Astrocyte (in vitro differentiated cells and primary cell): Measurements from ENCODE around the gene TIAM2. TPM values are rescaled to one million over a fixed set of nuclear protein-coding genes. Genes with fewer than 3 reads are reported as not detected.
"Not testable (repeated sequence)": the region's sequence is repeated elsewhere in the genome, so short reads cannot be mapped to it uniquely, and the experiment has no call there.

Experiments
- DNase-seq: peaks from one replicate; pipeline ENCODE4 v3.0.0-alpha.2; 2010; ENCODE audit warnings: low read depth
- FAIRE-seq: peaks from 2 replicates; lab custom pipeline; 2011; peaks lifted over from hg19 to GRCh38; lab: Jason Lieb, UNC
- H2AFZ ChIP-seq: 2 replicates; pipeline ENCODE4 v1.6.0; 2012; ENCODE audit warnings: low read depth, low read length, inconsistent platforms
- H3K27ac ChIP-seq: 2 replicates; pipeline ENCODE4 v1.5.1; 2011; ENCODE audit warnings: low read depth, low read length, inconsistent platforms
- H3K27me3 ChIP-seq: 2 replicates; pipeline ENCODE4 v1.6.0; 2011; ENCODE audit warnings: low read length, inconsistent platforms; ENCODE audit not compliant: insufficient read depth
- H3K36me3 ChIP-seq: 2 replicates; pipeline ENCODE4 v1.5.1; 2011; ENCODE audit warnings: low read length, inconsistent platforms; ENCODE audit not compliant: insufficient read depth
- H3K4me1 ChIP-seq: 2 replicates; pipeline ENCODE4 v1.5.1; 2011; ENCODE audit warnings: low read length, inconsistent platforms; ENCODE audit not compliant: insufficient read depth
- H3K4me2 ChIP-seq: 2 replicates; pipeline ENCODE4 v1.6.0; 2012; ENCODE audit warnings: low read length, inconsistent platforms
- H3K4me3 ChIP-seq: 2 replicates; pipeline ENCODE4 v1.5.1; 2011; ENCODE audit warnings: low read depth, mild to moderate bottlenecking, low read length, inconsistent platforms; ENCODE audit not compliant: insufficient read depth
- H3K79me2 ChIP-seq: 2 replicates; pipeline ENCODE4 v1.6.0; 2012; ENCODE audit warnings: mild to moderate bottlenecking, low read length, inconsistent platforms; ENCODE audit not compliant: insufficient read depth
- H3K9ac ChIP-seq: 2 replicates; pipeline ENCODE4 v1.6.0; 2012; ENCODE audit warnings: mild to moderate bottlenecking, low read length, inconsistent platforms
- H3K9me3 ChIP-seq: 2 replicates; pipeline ENCODE4 v1.5.1; 2012; ENCODE audit warnings: low read depth, mild to moderate bottlenecking, low read length, inconsistent platforms; ENCODE audit not compliant: insufficient read depth
- H4K20me1 ChIP-seq: 2 replicates; pipeline ENCODE4 v1.6.0; 2012; ENCODE audit warnings: low read length, inconsistent platforms; ENCODE audit not compliant: insufficient read depth
- H3K27ac Mint-ChIP-seq: one replicate; pipeline ENCODE4 v1.8.0; 2021; ENCODE audit warnings: mild to moderate bottlenecking, mixed read lengths; ENCODE audit not compliant: unreplicated experiment
- H3K27me3 Mint-ChIP-seq: one replicate; pipeline ENCODE4 v1.8.0; 2021; ENCODE audit warnings: low read depth, mixed read lengths; ENCODE audit not compliant: unreplicated experiment
- H3K36me3 Mint-ChIP-seq: one replicate; pipeline ENCODE4 v1.8.0; 2021; ENCODE audit warnings: low read depth, mixed read lengths; ENCODE audit not compliant: unreplicated experiment
- H3K4me1 Mint-ChIP-seq: one replicate; pipeline ENCODE4 v1.8.0; 2021; ENCODE audit warnings: low read depth, mixed read lengths; ENCODE audit not compliant: unreplicated experiment
- H3K4me3 Mint-ChIP-seq: one replicate; pipeline ENCODE4 v1.8.0; 2021; ENCODE audit warnings: mild to moderate bottlenecking, moderate library complexity, mixed read lengths; ENCODE audit not compliant: unreplicated experiment
- H3K9me3 Mint-ChIP-seq: one replicate; pipeline ENCODE4 v1.8.0; 2021; ENCODE audit warnings: mild to moderate bottlenecking, mixed read lengths; ENCODE audit not compliant: unreplicated experiment
- CTCF ChIP-seq: IDR thresholded peaks from 2 replicates; pipeline ENCODE4 v1.5.1; 2011; ENCODE audit warnings: low read depth, mild to moderate bottlenecking, inconsistent platforms, low read length, moderate library complexity; ENCODE audit not compliant: insufficient read depth
- EZH2 ChIP-seq: IDR thresholded peaks from 2 replicates; pipeline ENCODE4 v1.6.1; 2012; ENCODE audit warnings: mild to moderate bottlenecking, low read length, inconsistent platforms; ENCODE audit not compliant: insufficient read depth
- total RNA-seq: library from RNA; stranded (reverse); gene quantifications from 2 replicates; pipeline ENCODE4 v1.2.1, GENCODE V29; 2021

The TIAM2 gene
- total RNA-seq, 1 donor from 2014 or later, result 23.6 TPM

- H3K4me1 Mint-ChIP-seq, result peaks cover 13% of the 10 kb centered on the region
- H2AFZ ChIP-seq, result no peak overlapping the region
- no peak for TF ChIP-seq CTCF
- no peak for TF ChIP-seq EZH2
- H3K79me2 ChIP-seq, result no peaks in the 10 kb centered on the region
- H4K20me1 ChIP-seq, result no peaks in the 10 kb centered on the region
- H3K9me3 Mint-ChIP-seq, result no peaks in the 10 kb centered on the region
- H3K9ac ChIP-seq, result no peak overlapping the region
- DNase-seq, result no peak
- no peak overlapping the region for H3K27ac ChIP-seq
- no peaks in the 10 kb centered on the region for H3K36me3 Mint-ChIP-seq
- H3K27me3 ChIP-seq, result no peaks in the 10 kb centered on the region
- peaks cover 12% of the 10 kb centered on the region for H3K4me1 ChIP-seq
- H3K36me3 ChIP-seq, result no peaks in the 10 kb centered on the region
- no peak for FAIRE-seq
- H3K4me2 ChIP-seq, result no peak overlapping the region
- H3K4me3 Mint-ChIP-seq, result no peak overlapping the region
- no peak overlapping the region for H3K4me3 ChIP-seq
- no peaks in the 10 kb centered on the region for H3K27me3 Mint-ChIP-seq
- H3K9me3 ChIP-seq, result no peaks in the 10 kb centered on the region
- no peak overlapping the region for H3K27ac Mint-ChIP-seq
Measured at GRCh38 chr6:154960854-154961530, 34.1 kb upstream of the TIAM2 start.

GRCh38 chr6:154962753-154963152 is 32.4 kb upstream of the TIAM2 start:
- Histone ChIP-seq H3K27ac (peak overlapping the region; percentile 9), H3K9ac (peak overlapping the region; percentile 46), H3K27me3 (no peaks in the 10 kb centered on the region), H3K4me2 (peak overlapping the region; percentile 68), H3K4me3 (no peak overlapping the region), H3K9me3 (no peaks in the 10 kb centered on the region), H3K79me2 (no peaks in the 10 kb centered on the region), H3K36me3 (no peaks in the 10 kb centered on the region), H4K20me1 (no peaks in the 10 kb centered on the region), H2AFZ (peak overlapping the region; percentile 40), H3K4me1 (peaks cover 12% of the 10 kb centered on the region)
- peaks cover 13% of the 10 kb centered on the region for H3K4me1 Mint-ChIP-seq
- no peaks in the 10 kb centered on the region for H3K27me3 Mint-ChIP-seq
- FAIRE-seq, result peak; percentile 32
- DNase-seq, result peak; percentile 94
- H3K4me3 Mint-ChIP-seq, result no peak overlapping the region
- peak overlapping the region; percentile 81 for H3K27ac Mint-ChIP-seq
- no peaks in the 10 kb centered on the region for H3K9me3 Mint-ChIP-seq
- TF ChIP-seq CTCF (no peak), EZH2 (no peak)
- no peaks in the 10 kb centered on the region for H3K36me3 Mint-ChIP-seq

- H4K20me1 ChIP-seq, H3K9ac ChIP-seq, H3K27me3 Mint-ChIP-seq, H3K27ac Mint-ChIP-seq, H3K27me3 ChIP-seq, H3K4me3 Mint-ChIP-seq, H3K79me2 ChIP-seq, FAIRE-seq, H3K9me3 ChIP-seq, H3K4me2 ChIP-seq, H3K27ac ChIP-seq, H3K4me3 ChIP-seq, DNase-seq, H3K36me3 Mint-ChIP-seq, H3K9me3 Mint-ChIP-seq, H3K36me3 ChIP-seq, H2AFZ ChIP-seq: not testable (repeated sequence)
- peaks cover 12% of the 10 kb centered on the region for H3K4me1 ChIP-seq
- peaks cover 18% of the 10 kb centered on the region for H3K4me1 Mint-ChIP-seq
Measured at GRCh38 chr6:154966065-154966770, 28.9 kb upstream of the TIAM2 start.
